Gastroesophageal sphincter (tissue), 3 donors: Measurements from ENCODE around the gene LRR1.

Source experiments
- CTCF ChIP-seq, 4 experiments: fragments of 200-600 bp in 2 of 4; fragments of 450-650 bp in 2 of 4; sonication (generic) in 1 of 4; IDR thresholded peaks; one replicate each; pipeline ENCODE4 v1.5.1; 2017 to 2019; ENCODE audit warnings: antibody characterized with exemption in 4 of 4, mild to moderate bottlenecking in 2 of 4, moderate library complexity in 2 of 4
- POLR2A ChIP-seq, 2 donors: fragments of 450-650 bp; IDR thresholded peaks; one replicate each; pipeline ENCODE4 v1.6.1; 2017; ENCODE audit warnings: antibody characterized with exemption in 2 of 2, mild to moderate bottlenecking in 2 of 2, moderate library complexity in 1 of 2
- POLR2AphosphoS5 ChIP-seq: sonication (generic); formaldehyde crosslinking; IDR thresholded peaks from one replicate; pipeline ENCODE4 v1.6.1; 2017; ENCODE audit warnings: antibody characterized with exemption

GRCh38 chr14:49583629-49584028 is 15.1 kb upstream of the LRR1 start:
- TF ChIP-seq POLR2A (IDR thresholded peaks at IDR 0.05), result no peak
- no peak for TF ChIP-seq CTCF (IDR thresholded peaks at IDR 0.05)
- no peak for TF ChIP-seq POLR2AphosphoS5
